ENCODE measurements around the gene TTC3.

The TTC3 gene

DNA sequence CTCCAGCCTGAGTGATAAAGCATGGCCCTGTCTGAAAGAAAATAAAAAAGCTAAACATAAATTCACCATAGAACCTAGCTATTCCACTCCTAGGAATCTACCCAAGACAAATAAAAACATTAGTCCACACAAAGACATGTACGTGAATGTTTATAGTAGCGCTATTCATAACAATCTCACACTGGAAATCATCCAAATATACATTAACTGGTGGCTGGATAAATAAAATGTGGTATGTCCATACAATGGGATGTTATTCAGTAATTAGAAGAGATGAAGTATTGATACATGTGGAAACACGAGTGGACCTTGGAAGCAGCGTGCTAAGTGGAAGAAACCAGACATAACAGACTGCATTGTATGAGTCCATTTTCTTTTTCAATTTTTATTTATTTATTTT, 36.9 kb upstream of the TTC3 start:
- H3K4me3 ChIP-seq (ENCODE audit: low read depth, low read length) = no peak overlapping the region
- TF ChIP-seq CTCF (IDR thresholded peaks at IDR 0.05; ENCODE audit: borderline replicate concordance, insufficient read depth, low read depth, low read length) = no peak

GRCh38 chr21:37039411-37040075, 33.5 kb upstream of the TTC3 start:
- TF ChIP-seq CTCF (IDR thresholded peaks at IDR 0.05; ENCODE audit: borderline replicate concordance, insufficient read depth, low read depth, low read length) = no peak
- no peak overlapping the region for H3K4me3 ChIP-seq (ENCODE audit: low read depth, low read length)

DNA sequence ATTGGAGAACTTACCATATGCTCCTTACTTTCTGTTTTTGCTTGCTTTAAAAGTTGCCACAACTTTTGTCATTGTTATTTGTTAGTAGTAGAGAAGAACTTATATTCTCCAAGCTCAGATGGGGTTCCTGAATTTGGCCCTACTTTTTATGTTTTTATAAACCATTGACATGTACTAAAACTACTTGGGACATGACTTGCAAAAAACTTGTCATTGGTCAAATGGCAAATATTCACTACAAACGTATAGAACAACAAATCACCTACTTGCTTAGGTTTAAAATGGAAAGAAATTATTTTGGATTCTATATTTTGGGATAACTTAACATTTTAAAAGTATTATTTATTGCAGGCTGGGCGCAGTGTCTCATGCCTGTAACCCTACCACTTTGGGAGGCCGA, 32.8 kb upstream of the TTC3 start:
- no peak for TF ChIP-seq CTCF (IDR thresholded peaks at IDR 0.05; ENCODE audit: borderline replicate concordance, insufficient read depth, low read depth, low read length)
- H3K4me3 ChIP-seq (ENCODE audit: low read depth, low read length) = no peak overlapping the region

DNA sequence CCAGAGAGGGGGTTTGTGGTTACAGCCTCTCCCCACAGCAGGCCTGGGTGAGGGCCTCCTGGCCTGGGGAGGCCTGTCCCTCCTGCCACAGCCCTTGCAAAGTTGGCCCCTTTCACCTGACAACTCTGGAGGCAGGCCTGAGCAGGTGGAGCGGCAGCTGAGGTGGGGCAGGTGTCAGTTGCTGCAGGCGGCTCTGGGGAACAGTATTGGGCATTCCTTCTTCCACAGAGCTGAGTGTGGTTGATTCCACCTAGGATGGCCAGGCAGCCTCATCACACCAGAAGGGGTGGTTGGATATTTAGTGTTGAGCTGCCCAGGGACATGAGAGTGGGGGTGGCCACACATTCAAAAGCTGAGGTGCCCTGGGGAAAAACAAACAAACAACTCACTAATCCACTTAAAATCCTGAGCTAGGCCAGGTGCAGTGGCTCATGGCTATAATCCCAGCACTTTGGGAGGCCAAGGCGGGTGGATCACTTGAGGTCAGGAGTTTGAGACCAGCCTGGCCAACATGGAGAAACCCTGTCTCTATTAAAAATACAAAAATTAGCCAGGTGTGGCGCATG, 31.3 kb upstream of the TTC3 start:
- H3K4me3 ChIP-seq (ENCODE audit: low read depth, low read length) = no peak overlapping the region
- no peak for TF ChIP-seq CTCF (IDR thresholded peaks at IDR 0.05; ENCODE audit: borderline replicate concordance, insufficient read depth, low read depth, low read length)

- H3K4me3 ChIP-seq (ENCODE audit: low read depth, low read length) = no peak overlapping the region
- TF ChIP-seq CTCF (IDR thresholded peaks at IDR 0.05; ENCODE audit: borderline replicate concordance, insufficient read depth, low read depth, low read length) = no peak
Measured at GRCh38 chr21:37043818-37044217, 29.2 kb upstream of the TTC3 start.

DNA sequence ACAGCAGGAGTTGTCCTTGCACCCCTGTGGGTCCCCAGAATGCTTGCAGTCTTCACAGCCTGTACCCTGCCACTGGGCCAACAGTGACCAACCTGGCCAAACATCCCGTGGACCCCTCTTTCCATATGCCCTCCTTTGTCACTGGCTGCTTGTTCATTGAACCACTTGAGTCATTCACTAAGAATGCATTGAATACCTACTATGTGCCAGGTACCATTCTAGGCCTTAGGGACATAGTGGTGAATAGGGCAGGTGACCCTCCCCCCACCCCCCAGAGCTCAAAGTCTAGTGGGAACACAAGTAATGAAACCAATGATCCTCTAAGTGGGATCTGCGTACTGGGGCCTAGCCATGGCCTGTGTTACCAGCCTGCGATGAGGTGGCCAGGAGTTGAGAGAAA, 28.4 kb upstream of the TTC3 start:
- TF ChIP-seq CTCF (IDR thresholded peaks at IDR 0.05; ENCODE audit: borderline replicate concordance, insufficient read depth, low read depth, low read length) = no peak
- no peak overlapping the region for H3K4me3 ChIP-seq (ENCODE audit: low read depth, low read length)

DNA sequence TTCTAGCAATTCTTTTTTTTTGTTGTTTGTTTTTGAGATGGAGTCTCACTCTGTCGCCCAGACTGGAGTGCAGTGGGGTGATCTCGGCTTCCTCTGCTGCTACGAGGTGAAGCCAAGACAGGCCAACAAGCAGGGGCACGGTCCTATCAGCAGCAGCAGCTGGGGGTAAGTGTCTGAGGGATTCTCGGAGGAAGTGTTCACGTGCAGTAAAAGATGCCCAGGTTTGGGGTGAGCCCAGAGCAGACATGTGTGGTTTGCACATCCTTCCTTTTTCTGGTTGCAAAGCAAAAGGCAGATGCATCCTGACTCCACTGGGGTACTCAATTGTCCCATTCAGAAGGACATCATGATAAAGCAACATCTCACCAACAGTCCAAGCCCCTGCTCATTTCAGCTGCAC, 27.9 kb upstream of the TTC3 start:
- H3K4me3 ChIP-seq (ENCODE audit: low read depth, low read length) = no peak overlapping the region
- no peak for TF ChIP-seq CTCF (IDR thresholded peaks at IDR 0.05; ENCODE audit: borderline replicate concordance, insufficient read depth, low read depth, low read length)

All from GM12875 (cell line).